Activated CD8-positive, alpha-beta memory T cell treated with anti-CD3 and anti-CD28 coated beads for 4 hours (primary cell): Measurements from ENCODE around the gene S1PR3.

Experiments used
- DNase-seq, 2 donors: peaks; one replicate each; pipeline ENCODE4 v3.0.0-alpha.2; 2020; ENCODE audit warnings: low read depth in 2 of 2

S1PR3 gene

DNA sequence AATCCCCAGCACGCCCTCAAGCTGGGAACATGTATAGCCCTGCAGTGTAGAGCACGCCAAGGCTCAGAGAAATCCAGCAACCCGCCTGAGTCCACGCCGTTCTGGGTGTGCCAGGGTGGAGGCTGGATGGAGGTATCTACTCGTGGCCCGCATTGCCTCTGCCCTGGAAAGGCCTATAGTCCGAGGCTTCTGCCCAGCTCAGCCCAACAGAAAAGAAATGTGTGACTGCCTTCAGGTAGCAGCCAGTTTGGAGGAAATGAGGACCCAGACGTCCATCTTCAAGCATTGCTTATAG, 18.2 kb downstream of the S1PR3 start:
- DNase-seq = no peak

- no peak for DNase-seq
These were observed 18.8 kb downstream of the S1PR3 start for GRCh38 chr9:89010056-89010455.

DNA sequence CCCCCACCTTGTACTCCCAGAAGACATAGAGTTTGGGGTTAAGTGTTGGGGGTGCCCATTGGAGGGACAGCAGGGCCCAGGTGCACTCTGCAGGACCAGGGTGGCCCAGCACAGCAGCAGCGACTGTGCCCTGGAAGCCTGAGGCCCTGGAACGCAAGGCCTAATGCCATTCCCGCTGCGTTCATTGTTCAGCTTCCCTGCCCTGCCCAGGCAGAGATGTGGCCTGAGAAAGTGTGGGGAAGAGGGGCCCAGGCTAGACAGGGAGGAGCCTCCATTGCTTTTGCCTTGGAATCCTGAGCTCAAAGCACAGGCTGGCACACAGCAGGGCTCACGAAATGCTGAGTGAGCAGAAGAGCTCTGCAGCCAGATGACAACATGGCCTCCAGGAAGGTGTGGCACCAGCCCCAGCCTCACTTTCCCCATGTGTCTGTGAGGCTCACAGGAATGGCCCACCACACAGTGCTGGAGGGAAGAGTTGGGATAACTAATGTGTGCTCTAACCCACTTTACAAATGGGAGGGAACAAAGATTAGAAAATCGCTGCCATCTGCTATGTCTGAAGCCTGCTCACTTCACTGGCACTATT, 19.4 kb downstream of the S1PR3 start:
- no peak for DNase-seq

DNA sequence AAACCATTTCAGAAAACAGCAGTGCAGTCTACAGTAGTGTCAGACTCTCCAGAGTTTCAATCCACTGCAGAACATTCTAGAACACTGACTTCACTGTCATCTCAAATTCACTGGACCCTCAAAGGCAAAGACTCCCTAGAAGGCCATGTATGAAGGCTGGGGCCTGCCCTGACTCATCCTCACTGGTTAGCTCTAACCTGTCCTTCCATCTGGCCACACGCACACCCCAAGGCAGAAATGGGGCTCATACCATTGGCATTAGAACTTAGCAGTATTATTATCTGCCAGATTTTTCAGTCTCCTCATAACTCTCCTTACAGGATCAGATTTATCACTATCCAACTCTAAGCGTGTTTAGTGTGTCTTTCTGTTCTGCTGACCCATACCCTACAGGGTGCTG, 20.4 kb downstream of the S1PR3 start:
- no peak for DNase-seq

GRCh38 chr9:89012294-89013042, 21.2 kb downstream of the S1PR3 start:
- DNase-seq = no peak

- DNase-seq = no peak
These were observed 22.4 kb downstream of the S1PR3 start for GRCh38 chr9:89013660-89014059.

GRCh38 chr9:89014153-89014552, 22.9 kb downstream of the S1PR3 start:
- no peak for DNase-seq

GRCh38 chr9:89015336-89015735, 24.1 kb downstream of the S1PR3 start:
- DNase-seq = no peak

DNA sequence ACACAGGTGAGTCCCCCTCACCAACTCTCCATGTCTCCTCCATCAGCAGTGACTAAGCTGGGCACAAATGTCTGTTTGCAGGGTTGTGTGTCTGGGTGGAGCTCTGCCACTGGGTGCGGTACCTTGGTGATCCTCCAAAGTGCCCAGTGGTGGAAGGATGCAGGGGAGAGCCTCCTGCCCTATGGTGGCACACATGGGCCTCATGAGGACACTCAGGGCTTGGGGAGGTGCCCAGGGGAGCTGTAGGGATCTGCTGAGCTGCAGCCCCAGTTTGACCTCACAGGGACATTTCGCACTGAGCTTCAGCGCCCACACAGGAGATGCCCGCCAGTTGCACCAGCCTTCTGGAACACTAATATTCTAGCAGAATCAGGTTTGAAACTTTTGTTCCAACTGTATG, 29.5 kb downstream of the S1PR3 start:
- no peak for DNase-seq

DNA sequence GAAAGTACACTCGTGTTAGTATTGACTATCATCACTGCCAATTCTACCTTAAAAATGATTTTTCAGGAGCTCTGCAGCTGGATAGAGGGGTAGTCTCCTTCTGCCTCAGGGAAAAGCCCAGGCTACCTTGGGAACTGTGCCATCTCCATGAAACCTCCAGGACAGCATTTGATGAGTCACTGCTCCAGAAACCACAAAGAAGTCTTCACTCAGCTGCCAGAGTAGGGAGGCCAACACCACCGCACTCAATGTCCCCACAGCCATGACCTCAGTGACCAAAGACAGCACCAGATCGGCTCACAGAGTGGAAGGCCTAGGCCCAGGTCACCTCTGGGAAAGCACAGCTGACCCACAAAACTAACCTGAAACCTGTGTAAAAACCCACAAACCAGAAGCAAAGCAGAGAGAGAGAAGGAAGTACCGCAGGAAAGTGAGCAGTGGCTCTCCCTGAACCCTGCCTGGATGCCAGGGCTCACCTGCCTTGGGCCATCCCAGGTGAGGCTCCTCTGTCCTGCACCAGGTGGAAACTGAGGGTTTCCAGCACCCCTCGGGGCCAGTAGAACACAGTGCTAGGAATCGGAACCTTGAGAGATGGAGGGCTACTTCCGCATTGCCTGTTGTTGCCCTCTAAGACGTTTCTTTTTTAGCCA, 30.0 kb downstream of the S1PR3 start:
- DNase-seq = no peak

DNA sequence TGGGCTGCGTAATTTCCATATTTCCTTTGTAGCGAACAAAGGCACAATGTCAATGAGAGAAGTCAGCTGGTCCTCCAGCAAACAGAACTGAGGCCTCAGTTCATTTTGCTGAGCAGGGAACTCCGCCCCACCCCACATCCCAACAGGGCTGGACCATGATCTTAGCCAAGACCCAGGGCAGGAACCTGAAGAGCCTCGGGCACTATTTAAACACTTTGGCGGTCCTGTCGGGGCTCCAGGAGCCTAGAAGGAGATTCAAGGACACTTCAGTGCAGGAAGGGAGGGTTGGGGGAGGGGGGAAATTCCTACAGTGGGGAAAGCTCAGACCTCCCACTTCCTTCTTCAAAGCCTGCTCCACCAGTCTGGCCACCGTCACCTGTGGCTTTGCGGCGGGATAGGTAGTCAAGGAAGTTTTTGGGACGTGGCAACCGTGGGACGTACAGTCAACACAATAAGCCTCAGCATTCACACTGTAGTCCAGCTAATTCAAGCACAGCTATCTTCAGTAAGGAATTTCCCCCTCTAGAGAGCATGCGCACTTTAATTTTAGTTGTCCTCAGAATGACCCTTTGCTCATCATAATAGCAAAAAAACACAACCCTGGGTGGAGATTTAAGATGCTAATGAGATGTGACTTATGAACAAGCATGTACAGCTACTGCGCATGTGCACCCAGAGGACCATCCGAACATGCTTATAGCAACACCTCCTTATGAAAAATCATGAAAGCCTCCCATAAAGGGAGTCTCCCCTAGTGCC, 30.9 kb downstream of the S1PR3 start:
- no peak for DNase-seq

- DNase-seq = no peak
These were observed 31.6 kb downstream of the S1PR3 start for GRCh38 chr9:89022902-89023301.

GRCh38 chr9:89023740-89024139, 32.5 kb downstream of the S1PR3 start:
- DNase-seq = no peak

DNA sequence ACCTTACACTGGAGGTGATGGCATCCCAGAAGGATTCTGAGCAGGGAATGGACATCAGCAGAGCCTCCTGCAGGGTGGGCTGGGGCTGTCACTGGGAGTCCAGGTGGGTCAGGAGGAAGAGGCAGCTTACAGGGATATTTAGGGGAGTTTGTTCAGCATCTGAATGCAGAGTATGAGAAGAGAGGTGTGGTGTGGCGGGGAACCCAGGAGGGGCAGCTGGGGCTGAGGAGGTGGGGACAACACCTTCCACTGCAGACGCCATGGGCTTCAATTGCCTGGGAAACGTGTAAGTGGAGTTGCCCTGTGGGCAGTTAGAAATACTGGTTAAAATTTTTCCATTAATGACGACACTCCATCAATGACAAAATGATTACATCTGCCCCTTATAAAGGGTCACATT, 33.5 kb downstream of the S1PR3 start:
- DNase-seq = no peak

- no peak for DNase-seq
These were observed 34.3 kb downstream of the S1PR3 start for GRCh38 chr9:89025553-89025952.

DNA sequence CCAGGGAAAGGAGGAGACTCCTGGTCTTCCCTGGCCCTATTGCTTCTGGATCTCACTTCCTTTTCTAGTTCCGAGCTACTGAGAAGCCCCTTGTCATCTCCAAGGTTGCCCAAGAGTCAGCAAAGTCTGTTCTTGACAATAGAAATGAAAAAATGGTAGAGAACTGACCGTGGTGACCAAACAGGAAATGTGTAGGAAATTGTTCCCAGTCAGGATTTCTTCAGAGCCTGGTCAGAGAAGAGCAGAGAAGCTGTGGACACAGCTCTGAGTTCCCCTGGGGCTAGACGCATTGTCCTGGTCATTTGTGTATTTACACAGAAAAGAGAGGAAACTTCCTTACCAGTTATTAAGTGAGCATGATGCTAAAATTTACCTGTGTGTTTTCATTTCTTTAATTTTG, 35.6 kb downstream of the S1PR3 start:
- no peak for DNase-seq

DNA sequence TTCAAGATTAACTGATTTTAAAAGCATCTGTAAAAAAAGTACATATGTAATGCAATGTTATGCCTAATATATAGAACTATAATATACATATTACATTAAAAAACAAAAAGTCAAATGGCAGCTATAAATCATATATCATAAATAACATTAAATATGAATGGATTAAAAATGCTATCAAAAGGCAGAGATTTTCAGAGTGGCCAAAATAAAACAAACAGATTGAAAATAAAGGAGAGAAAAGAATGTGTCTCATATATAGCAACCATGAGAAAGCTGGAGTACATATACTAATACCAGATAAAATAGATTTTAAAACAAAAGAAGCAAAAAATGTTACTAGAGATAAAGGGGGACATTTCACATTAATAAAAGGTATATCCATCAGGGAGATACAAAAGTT, 38.5 kb downstream of the S1PR3 start:
- no peak for DNase-seq

- no peak for DNase-seq
These were observed 40.9 kb downstream of the S1PR3 start for GRCh38 chr9:89032173-89032572.

GRCh38 chr9:89032661-89033060, 41.4 kb downstream of the S1PR3 start:
- DNase-seq = no peak

GRCh38 chr9:89036383-89036782, 45.1 kb downstream of the S1PR3 start:
- no peak for DNase-seq

DNA sequence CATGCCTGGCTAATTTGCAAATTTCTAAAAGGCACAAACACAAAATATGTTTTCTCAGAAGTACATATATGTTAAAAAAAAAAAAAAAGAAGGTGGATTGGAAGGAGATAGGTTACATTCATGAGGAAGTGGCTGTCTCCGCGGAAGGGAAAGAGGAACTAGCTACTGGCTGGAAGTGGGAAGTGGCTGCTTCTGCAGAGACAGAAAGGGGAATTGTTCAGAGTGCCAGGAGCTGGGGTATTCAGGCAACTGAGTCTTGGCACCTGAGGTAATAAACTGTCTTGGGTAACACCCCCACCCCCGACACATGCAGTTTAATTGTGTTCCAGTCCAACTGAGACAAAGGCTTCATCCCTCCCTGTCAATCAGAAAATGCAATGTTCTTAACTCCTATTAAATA, 45.6 kb downstream of the S1PR3 start:
- no peak for DNase-seq

DNA sequence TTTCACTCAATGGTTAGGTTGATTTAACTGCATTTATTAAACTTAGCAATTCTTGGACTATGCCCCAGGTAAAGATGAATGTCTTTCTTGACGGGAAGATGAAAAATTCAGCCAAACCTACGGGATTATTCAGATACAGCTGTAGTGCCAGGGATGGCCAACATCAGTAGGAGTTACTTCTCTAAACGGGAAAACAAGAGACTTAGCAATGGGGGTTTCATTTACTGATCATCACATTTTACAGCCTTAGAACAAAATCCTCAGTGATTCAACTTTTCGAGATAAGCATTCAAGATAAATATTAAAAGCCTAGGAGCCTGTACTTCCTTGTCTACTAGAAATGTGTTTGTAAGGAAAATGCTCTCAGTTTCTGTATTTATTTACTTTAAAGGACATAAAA, 46.1 kb downstream of the S1PR3 start:
- no peak for DNase-seq

DNA sequence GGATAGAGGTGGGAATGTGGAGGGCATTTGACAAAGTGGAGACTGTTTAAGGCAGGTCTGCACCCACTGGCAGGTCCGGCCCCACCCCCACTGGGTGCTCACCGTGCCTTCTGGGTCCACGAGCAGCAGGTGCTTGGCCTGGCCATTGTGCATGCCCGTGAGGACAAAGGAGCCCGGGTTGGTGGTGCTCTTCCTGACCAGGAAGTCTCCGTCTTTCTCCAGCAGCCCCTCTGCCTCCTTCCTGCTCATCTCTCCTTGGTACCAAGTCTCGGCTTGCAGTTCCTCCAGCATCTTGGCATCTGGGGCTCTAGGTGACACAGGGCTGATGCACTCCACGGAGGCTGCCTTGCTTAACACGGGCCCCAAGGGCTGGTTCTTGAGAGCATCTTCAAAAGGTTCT, 46.6 kb downstream of the S1PR3 start:
- DNase-seq = no peak
